GM23338 (cell line): ENCODE results near the gene ROBO1. TPM values are rescaled to one million over a fixed set of nuclear protein-coding genes. Genes with fewer than 3 reads are reported as not detected.

ENCODE experiments used
- ATAC-seq: fragments of 200-7000 bp; cut with Tn5 transposase; 3 replicates; pipeline ENCODE4 v1.9.1; 2020
- DNase-seq: peaks from one replicate; pipeline ENCODE4 v3.0.0-alpha.2; 2015; ENCODE audit warnings: low spot score
- H2AFZ ChIP-seq: fragments of 200-600 bp; sonication (generic); 2 replicates; pipeline ENCODE4 v1.8.0; 2016; ENCODE audit warnings: antibody characterized with exemption, mild to moderate bottlenecking, moderate library complexity
- H3F3A ChIP-seq: fragments of 200-600 bp; sonication (generic); replicated peaks from 2 replicates; pipeline ENCODE4 v1.8.0; 2017; ENCODE audit warnings: antibody characterized with exemption, mixed run types, low read depth
- H3K27ac ChIP-seq: fragments of 200-600 bp; sonication (generic); 2 replicates; pipeline ENCODE4 v1.6.1; 2016; ENCODE audit warnings: low read depth
- H3K27me3 ChIP-seq: fragments of 200-600 bp; sonication (generic); 2 replicates; pipeline ENCODE4 v1.8.0; 2016; ENCODE audit warnings: mild to moderate bottlenecking, mixed run types, moderate library complexity; ENCODE audit not compliant: insufficient read depth
- H3K36me3 ChIP-seq: fragments of 200-600 bp; sonication (generic); 2 replicates; pipeline ENCODE4 v1.8.0; 2016; ENCODE audit warnings: mild to moderate bottlenecking; ENCODE audit not compliant: insufficient read depth
- H3K4me1 ChIP-seq: fragments of 200-600 bp; sonication (generic); 2 replicates; pipeline ENCODE4 v1.8.0; 2016; ENCODE audit warnings: mild to moderate bottlenecking, moderate library complexity; ENCODE audit not compliant: insufficient read depth
- H3K4me2 ChIP-seq: fragments of 200-600 bp; sonication (generic); 2 replicates; pipeline ENCODE4 v1.7.1; 2017; ENCODE audit warnings: mixed run types
- H3K4me3 ChIP-seq: fragments of 200-600 bp; sonication (generic); 2 replicates; pipeline ENCODE4 v1.6.1; 2016; ENCODE audit warnings: mixed run types
- H3K79me2 ChIP-seq: fragments of 200-600 bp; sonication (generic); replicated peaks from 2 replicates; pipeline ENCODE4 v1.8.0; 2017; ENCODE audit warnings: mild to moderate bottlenecking; ENCODE audit not compliant: insufficient read depth
- H3K9me2 ChIP-seq: fragments of 200-600 bp; sonication (generic); 2 replicates; pipeline ENCODE4 v1.8.0; 2017; ENCODE audit not compliant: insufficient read depth
- H4K20me1 ChIP-seq: fragments of 200-600 bp; sonication (generic); replicated peaks from 2 replicates; pipeline ENCODE4 v1.8.0; 2017; ENCODE audit warnings: mild to moderate bottlenecking; ENCODE audit not compliant: insufficient read depth
- H3K27ac Mint-ChIP-seq: 2 replicates; pipeline ENCODE4 v1.8.0; 2020; ENCODE audit warnings: inconsistent platforms, mild to moderate bottlenecking, moderate library complexity, mixed read lengths
- H3K27me3 Mint-ChIP-seq: 3 replicates; pipeline ENCODE4 v1.8.0; 2022; ENCODE audit warnings: low read depth, mild to moderate bottlenecking, moderate library complexity, mixed read lengths, inconsistent platforms; ENCODE audit not compliant: insufficient read depth, poor library complexity
- H3K36me3 Mint-ChIP-seq: 3 replicates; pipeline ENCODE4 v1.8.0; 2021; ENCODE audit warnings: low read depth, mild to moderate bottlenecking, inconsistent platforms, moderate library complexity, mixed read lengths
- H3K4me1 Mint-ChIP-seq: 3 replicates; pipeline ENCODE4 v1.8.0; 2020; ENCODE audit warnings: mild to moderate bottlenecking, inconsistent platforms, mixed read lengths
- H3K4me3 Mint-ChIP-seq: 3 replicates; pipeline ENCODE4 v1.8.0; 2021; ENCODE audit warnings: moderate library complexity, mild to moderate bottlenecking, inconsistent platforms, mixed read lengths
- H3K9me3 Mint-ChIP-seq: 3 replicates; pipeline ENCODE4 v1.8.0; 2020; ENCODE audit warnings: moderate library complexity, mild to moderate bottlenecking, inconsistent platforms, mixed read lengths
- CTCF ChIP-seq, 2 experiments: fragments of 200-600 bp in 1 of 2; sonication (generic) in 1 of 2; conservative IDR thresholded peaks; 2 replicates each; pipeline versions ENCODE4 v1.5.1 to v1.6.1; 2016 to 2017; ENCODE audit warnings: antibody characterized with exemption in 2 of 2, low read depth in 2 of 2, mild to moderate bottlenecking in 2 of 2, moderate library complexity in 1 of 2
- EZH2phosphoT487 ChIP-seq: fragments of 200-600 bp; sonication (generic); IDR thresholded peaks from one replicate; pipeline ENCODE4 v1.8.1; 2018; ENCODE audit warnings: antibody characterized with exemption; ENCODE audit not compliant: unreplicated experiment
- NANOG ChIP-seq: IDR thresholded peaks from 2 replicates; pipeline ENCODE4 v1.6.1; 2016; ENCODE audit warnings: antibody characterized with exemption, borderline replicate concordance
- REST ChIP-seq: IDR thresholded peaks from one replicate; pipeline ENCODE4 v1.6.1; 2018; ENCODE audit warnings: antibody characterized with exemption; ENCODE audit not compliant: unreplicated experiment
- STAT1 ChIP-seq: IDR thresholded peaks from one replicate; pipeline ENCODE4 v1.6.1; 2016; ENCODE audit warnings: antibody characterized with exemption; ENCODE audit not compliant: unreplicated experiment
- ZNF114 ChIP-seq: fragments of 250-450 bp; sonication (Bioruptor Pico); IDR thresholded peaks from 2 replicates; pipeline ENCODE4 v1.5.0; 2020; ENCODE audit warnings: mild to moderate bottlenecking, moderate library complexity
- ZNF462 ChIP-seq: fragments of 250-450 bp; sonication (Bioruptor Pico); IDR thresholded peaks from 2 replicates; pipeline ENCODE4 v1.5.0; 2020; ENCODE audit warnings: mild to moderate bottlenecking, moderate library complexity
- polyA plus RNA-seq: library from polyadenylated mRNA; unstranded; fragments of >200 nt; fragmentation: Nextera tagmentation; extraction: Ambion mirVana; gene quantifications from 2 replicates; pipeline ENCODE4 v1.2.1, GENCODE V29; 2016
- total RNA-seq: library from RNA; depleted of rRNA; stranded (reverse); fragments of >200 nt; shearing (Covaris generic); gene quantifications from 2 replicates; pipeline ENCODE4 v1.2.3, GENCODE V29; 2014

Gene ROBO1
- total and polyA plus RNA-seq, 2 experiments from 2014 or later = 19.2 to 78.3 TPM

- no peak for TF ChIP-seq ZNF462 (CRISPR knock-in tag)
- no peak for TF ChIP-seq CTCF (conservative IDR thresholded peaks at IDR 0.05; ENCODE audit: low read depth in 2 of 2)
- no peak for TF ChIP-seq STAT1
- TF ChIP-seq EZH2phosphoT487 = no peak
Observed at GRCh38 chr3:79654019-79654418, 113.8 kb downstream of the ROBO1 start (continued).

- ATAC-seq (no peak), DNase-seq (no peak)
- Histone ChIP-seq H3K79me2 (no peaks in the 10 kb centered on the region), H3F3A (no peaks in the 10 kb centered on the region), H3K4me2 (no peak overlapping the region), H3K9me2 (no peaks in the 10 kb centered on the region), H4K20me1 (no peaks in the 10 kb centered on the region), H2AFZ (no peak overlapping the region), H3K27ac (no peak overlapping the region), H3K4me1 (no peaks in the 10 kb centered on the region), H3K36me3 (no peaks in the 10 kb centered on the region), H3K4me3 (no peak overlapping the region), H3K27me3 (no peaks in the 10 kb centered on the region)
- H3K4me3 Mint-ChIP-seq = no peak overlapping the region
- H3K27ac Mint-ChIP-seq = no peak overlapping the region
- H3K9me3 Mint-ChIP-seq = no peaks in the 10 kb centered on the region
- no peaks in the 10 kb centered on the region for H3K27me3 Mint-ChIP-seq
- no peaks in the 10 kb centered on the region for H3K36me3 Mint-ChIP-seq
- H3K4me1 Mint-ChIP-seq = 0 out of 3 replicates have a peak, but pooled peaks cover 2% of the 10 kb centered on the region
- TF ChIP-seq NANOG (no peak), REST (no peak), ZNF114 (no peak)
Observed at GRCh38 chr3:79653266-79653830, 114.5 kb downstream of the ROBO1 start.
